OCI-LY7 (cell line): ENCODE results near the gene TUSC2. TPM values are rescaled to one million over a fixed set of nuclear protein-coding genes. Genes with fewer than 3 reads are reported as not detected.

Experiments
- BruUV-seq: library from RNA; stranded (reverse); fragments of 400-500 nt; replicated peaks from 2 replicates; lab custom pipeline; 2021; lab: Mats Ljungman, UMichigan
- CTCF ChIA-PET: fragments of 300-600 bp; sonication (Branson Sonifier 250); formaldehyde crosslinking; loops from one replicate; lab custom pipeline; 2022; ENCODE audit warnings: antibody characterized with exemption; ENCODE audit not compliant: unreplicated experiment; lab: Charles Lee
- POLR2A ChIA-PET: fragments of 300-600 bp; sonication (Branson Sonifier 250); formaldehyde crosslinking; loops from one replicate; lab custom pipeline; 2022; ENCODE audit warnings: antibody characterized with exemption; lab: Charles Lee
- DNase-seq: peaks from one replicate; pipeline ENCODE4 v3.0.0-alpha.2; 2015; ENCODE audit warnings: low spot score
- H2AFZ ChIP-seq: fragments of 200-600 bp; sonication (generic), shearing (Covaris generic); 2 replicates; pipeline ENCODE4 v1.6.1; 2014; ENCODE audit warnings: mild to moderate bottlenecking, antibody characterized with exemption, low read length, moderate library complexity
- H3K27ac ChIP-seq: fragments of 200-600 bp; sonication (generic); 2 replicates; pipeline ENCODE4 v1.5.1; 2014; ENCODE audit warnings: mixed run types, low read depth, mild to moderate bottlenecking, moderate library complexity, low read length, inconsistent platforms; ENCODE audit not compliant: poor library complexity, severe bottlenecking
- H3K36me3 ChIP-seq: fragments of 200-600 bp; sonication (generic); 2 replicates; pipeline ENCODE4 v1.6.1; 2014; ENCODE audit warnings: mild to moderate bottlenecking, antibody characterized with exemption, low read length, moderate library complexity, mixed read lengths; ENCODE audit not compliant: insufficient read depth
- H3K4me1 ChIP-seq: fragments of 200-600 bp; sonication (generic); 2 replicates; pipeline ENCODE4 v1.5.1; 2014; ENCODE audit warnings: mild to moderate bottlenecking, low read length; ENCODE audit not compliant: insufficient read depth, poor library complexity, severe bottlenecking
- H3K4me2 ChIP-seq: fragments of 200-600 bp; sonication (generic); 2 replicates; pipeline ENCODE4 v1.6.1; 2014; ENCODE audit warnings: mild to moderate bottlenecking, low read length
- H3K4me3 ChIP-seq: fragments of 200-600 bp; sonication (generic); 2 replicates; pipeline ENCODE4 v1.5.1; 2014; ENCODE audit warnings: mild to moderate bottlenecking, low read depth, low read length; ENCODE audit not compliant: poor library complexity, severe bottlenecking
- H3K79me2 ChIP-seq: fragments of 200-600 bp; sonication (generic); 2 replicates; pipeline ENCODE4 v1.6.1; 2016; ENCODE audit warnings: low read depth, mild to moderate bottlenecking, low read length, moderate library complexity, mixed read lengths; ENCODE audit not compliant: insufficient read depth
- H3K9me2 ChIP-seq: fragments of 200-600 bp; sonication (generic); 2 replicates; pipeline ENCODE4 v1.6.1; 2016; ENCODE audit warnings: mild to moderate bottlenecking, low read length, mixed read lengths; ENCODE audit not compliant: insufficient read depth
- H3K9me3 ChIP-seq: fragments of 200-600 bp; sonication (generic); 2 replicates; pipeline ENCODE4 v1.6.1; 2014; ENCODE audit warnings: mild to moderate bottlenecking, mixed run types, low read length, mixed read lengths
- H4K20me1 ChIP-seq: fragments of 200-600 bp; sonication (generic); 2 replicates; pipeline ENCODE4 v1.6.1; 2014; ENCODE audit warnings: mild to moderate bottlenecking, antibody characterized with exemption, low read length, moderate library complexity, mixed read lengths; ENCODE audit not compliant: insufficient read depth
- CTCF ChIP-seq: fragments of 200-600 bp; sonication (generic); conservative IDR thresholded peaks from 2 replicates; pipeline ENCODE4 v1.5.1; 2014; ENCODE audit warnings: mild to moderate bottlenecking, antibody characterized with exemption, low read length, moderate library complexity, mixed read lengths
- EZH2phosphoT487 ChIP-seq: fragments of 200-600 bp; sonication (generic); IDR thresholded peaks from 2 replicates; pipeline ENCODE4 v1.6.1; 2018; ENCODE audit warnings: low read depth, borderline replicate concordance, mild to moderate bottlenecking, mixed run types, antibody characterized with exemption, low read length, moderate library complexity, mixed read lengths
- intact Hi-C: fragments of 100-400 bp; cut with micrococcal nuclease; formaldehyde crosslinking; loops from one replicate; pipeline ENCODE4 v1.10.0; 2022; ENCODE audit not compliant: unreplicated experiment
- total RNA-seq, 2 experiments: library from RNA; depleted of rRNA in 1 of 2; stranded (reverse); fragments of >200 nt in 1 of 2; shearing (Covaris generic) in 1 of 2; gene quantifications; 2 replicates each; pipeline ENCODE4 v1.2.3, GENCODE V29; 2014 to 2022

TUSC2 gene
- total RNA-seq, 2 experiments from 2014 or later = 20.4 to 24.5 TPM

- POLR2A ChIA-PET = interaction anchor here (0.6 to 0.8 kb wide), 2 partner anchors 10 to 65 kb away, joined by 3 to 4 read pairs; partner anchors contain the start of genes CYB561D2 and NPRL2
- Histone ChIP-seq H3K4me2 (peak overlapping the region; percentile 83; the same call in 1 of the 2 replicates), H3K36me3 (peaks cover 14% of the 10 kb centered on the region), H3K9me3 (no peaks in the 10 kb centered on the region), H3K4me1 (peaks cover 44% of the 10 kb centered on the region), H3K4me3 (peak overlapping the region; percentile 39), H2AFZ (peak overlapping the region; percentile 70; the same call in 1 of the 2 replicates), H3K79me2 (peaks cover 25% of the 10 kb centered on the region), H3K9me2 (no peaks in the 10 kb centered on the region), H4K20me1 (no peaks in the 10 kb centered on the region; the same call in 1 of the 2 replicates), H3K27ac (no peak overlapping the region)
- TF ChIP-seq EZH2phosphoT487 (no peak), CTCF (no peak)
- DNase-seq = no peak
- intact Hi-C loops = no loop called here
- CTCF ChIA-PET = no interaction called here
- BruUV-seq = no TSS peak
These were observed 12.1 kb upstream of the TUSC2 start for GRCh38 chr3:50340147-50340447.

GRCh38 chr3:50339485-50340146 lies 11.6 kb upstream of the TUSC2 start:
- TF ChIP-seq CTCF (no peak), EZH2phosphoT487 (no peak)
- no TSS peak for BruUV-seq
- intact Hi-C loops = loop anchor here (5.0 kb wide), 2 partner anchors 42 to 102 kb away; partner anchors contain the start of genes GNAI2, HYAL3 and NAA80
- CTCF ChIA-PET = no interaction called here
- DNase-seq = no peak
- Histone ChIP-seq H3K4me1 (peaks cover 47% of the 10 kb centered on the region), H3K4me2 (peak overlapping the region; percentile 83; the same call in 1 of the 2 replicates), H3K79me2 (peaks cover 30% of the 10 kb centered on the region), H4K20me1 (no peaks in the 10 kb centered on the region; the same call in 1 of the 2 replicates), H3K27ac (no peak overlapping the region), H3K9me3 (no peaks in the 10 kb centered on the region), H3K4me3 (peak overlapping the region; percentile 90), H3K36me3 (peaks cover 17% of the 10 kb centered on the region), H2AFZ (peak overlapping the region; percentile 70; the same call in 1 of the 2 replicates), H3K9me2 (no peaks in the 10 kb centered on the region)
- POLR2A ChIA-PET = interaction anchor here (0.6 to 1.7 kb wide), 3 partner anchors 11 to 531 kb away, joined by 3 to 9 read pairs (median 3); partner anchors contain the start of genes CYB561D2 and NPRL2
